ENCODE data around the gene CCDC85C.

- no peak for TF ChIP-seq POLR2AphosphoS5 (IDR thresholded peaks at IDR 0.05)
- TF ChIP-seq, protein P1, sequence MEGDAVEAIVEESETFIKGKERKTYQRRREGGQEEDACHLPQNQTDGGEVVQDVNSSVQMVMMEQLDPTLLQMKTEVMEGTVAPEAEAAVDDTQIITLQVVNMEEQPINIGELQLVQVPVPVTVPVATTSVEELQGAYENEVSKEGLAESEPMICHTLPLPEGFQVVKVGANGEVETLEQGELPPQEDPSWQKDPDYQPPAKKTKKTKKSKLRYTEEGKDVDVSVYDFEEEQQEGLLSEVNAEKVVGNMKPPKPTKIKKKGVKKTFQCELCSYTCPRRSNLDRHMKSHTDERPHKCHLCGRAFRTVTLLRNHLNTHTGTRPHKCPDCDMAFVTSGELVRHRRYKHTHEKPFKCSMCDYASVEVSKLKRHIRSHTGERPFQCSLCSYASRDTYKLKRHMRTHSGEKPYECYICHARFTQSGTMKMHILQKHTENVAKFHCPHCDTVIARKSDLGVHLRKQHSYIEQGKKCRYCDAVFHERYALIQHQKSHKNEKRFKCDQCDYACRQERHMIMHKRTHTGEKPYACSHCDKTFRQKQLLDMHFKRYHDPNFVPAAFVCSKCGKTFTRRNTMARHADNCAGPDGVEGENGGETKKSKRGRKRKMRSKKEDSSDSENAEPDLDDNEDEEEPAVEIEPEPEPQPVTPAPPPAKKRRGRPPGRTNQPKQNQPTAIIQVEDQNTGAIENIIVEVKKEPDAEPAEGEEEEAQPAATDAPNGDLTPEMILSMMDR (IDR thresholded peaks at IDR 0.05) = no peak
- no peak for TF ChIP-seq POLR2A (IDR thresholded peaks at IDR 0.05)
Measured at GRCh38 chr14:99497341-99497740, 106.7 kb downstream of the CCDC85C start.

Measured in prostate gland (tissue), 2 donors.